T-helper 17 cell (primary cell): Measurements from ENCODE around the gene C1orf52. TPM values are rescaled to one million over a fixed set of nuclear protein-coding genes. Genes with fewer than 3 reads are reported as not detected.
"Not testable (repeated sequence)": the region's sequence is repeated elsewhere in the genome, so short reads cannot be mapped to it uniquely, and the experiment has no call there.

Experiments used
- ATAC-seq: fragments of 150-1000 bp; cut with Tn5 transposase; 2 replicates; pipeline ENCODE4 v1.10.0; 2021; ENCODE audit warnings: mild to moderate bottlenecking, moderate library complexity
- DNase-seq, 3 donors: peaks; one replicate each; pipeline versions ENCODE4 v3.0.0 to v3.0.0-alpha.2; 2020 to 2021
- H3K9me3 ChIP-seq: one replicate; pipeline ENCODE4 v1.7.0; 2013; ENCODE audit warnings: low read length, mild to moderate bottlenecking; ENCODE audit not compliant: control insufficient read depth, poor library complexity, severe bottlenecking
- H3K27ac Mint-ChIP-seq: one replicate; pipeline ENCODE4 v1.8.0; 2022; ENCODE audit warnings: mild to moderate bottlenecking, moderate library complexity, mixed read lengths
- H3K27me3 Mint-ChIP-seq: one replicate; pipeline ENCODE4 v1.8.0; 2022; ENCODE audit warnings: mixed read lengths
- H3K36me3 Mint-ChIP-seq: one replicate; pipeline ENCODE4 v1.8.0; 2022; ENCODE audit warnings: low read depth, mixed read lengths
- H3K4me1 Mint-ChIP-seq: one replicate; pipeline ENCODE4 v1.8.0; 2022; ENCODE audit warnings: mild to moderate bottlenecking, mixed read lengths
- H3K4me3 Mint-ChIP-seq: one replicate; pipeline ENCODE4 v1.8.0; 2022; ENCODE audit warnings: mild to moderate bottlenecking, moderate library complexity, mixed read lengths
- total RNA-seq, 4 donors: library from RNA in 2 of 4; stranded (reverse) in 2 of 4; gene quantifications; one replicate each; pipeline ENCODE4 v1.2.3 and lab custom pipeline; 2022 to 2026

Gene C1orf52
- total RNA-seq, 2 donors from 2014 or later: 51.5 to 51.7 TPM

DNA sequence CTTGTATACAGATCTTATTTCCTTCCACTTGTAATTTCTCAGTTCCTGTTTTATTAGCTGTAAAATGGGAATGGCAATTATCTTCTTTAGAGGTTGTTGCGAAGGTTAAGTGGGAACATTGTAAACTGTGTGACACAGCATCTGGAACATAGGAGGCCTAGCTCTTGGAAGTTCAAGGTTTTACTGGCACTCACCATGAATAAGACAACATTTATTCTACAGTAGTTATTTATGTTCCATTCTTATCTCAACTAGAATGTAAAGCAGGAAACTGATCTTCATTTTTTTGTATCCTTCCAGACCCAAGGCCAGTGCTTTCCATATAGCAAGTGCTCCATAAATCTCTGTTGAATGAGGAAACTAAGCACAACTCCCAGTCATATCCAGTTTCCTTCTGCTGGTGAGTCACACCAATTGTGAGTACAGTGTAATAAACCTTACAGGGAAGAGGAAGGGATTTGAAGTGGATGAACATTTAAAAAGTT, 15.5 kb upstream of the C1orf52 start:
- H3K9me3 ChIP-seq: no peaks in the 10 kb centered on the region
- peaks cover 4% of the 10 kb centered on the region for H3K36me3 Mint-ChIP-seq
- H3K4me1 Mint-ChIP-seq: peaks cover 54% of the 10 kb centered on the region
- H3K27ac Mint-ChIP-seq: peak overlapping the region; percentile 89
- DNase-seq: no peak
- H3K4me3 Mint-ChIP-seq: peak overlapping the region; percentile 94
- no peaks in the 10 kb centered on the region for H3K27me3 Mint-ChIP-seq
- ATAC-seq: no peak

DNA sequence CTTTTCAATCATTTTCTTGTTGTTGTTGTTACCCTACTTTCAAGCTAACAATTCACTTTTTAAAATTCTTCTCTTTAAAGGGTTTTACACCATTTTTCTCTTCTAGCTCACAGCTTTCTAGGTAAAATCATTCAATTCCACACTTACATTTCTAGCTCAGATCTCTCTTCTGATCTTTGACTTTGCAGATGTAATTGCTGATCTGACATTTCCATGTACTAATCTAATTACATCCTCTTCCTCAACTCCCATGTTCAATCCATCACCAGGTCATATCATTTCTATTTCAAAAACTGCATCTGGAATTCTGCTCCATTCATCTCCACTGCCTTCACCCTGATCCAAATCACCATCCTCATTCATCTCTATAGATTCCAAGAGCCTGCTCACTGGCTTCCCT, 13.9 kb upstream of the C1orf52 start:
- peak overlapping the region; percentile 82 for H3K27ac Mint-ChIP-seq
- H3K36me3 Mint-ChIP-seq: peaks cover 7% of the 10 kb centered on the region
- ATAC-seq (no peak), DNase-seq (no peak)
- H3K4me3 Mint-ChIP-seq: peak overlapping the region; percentile 53
- H3K9me3 ChIP-seq: no peaks in the 10 kb centered on the region
- H3K27me3 Mint-ChIP-seq: no peaks in the 10 kb centered on the region
- H3K4me1 Mint-ChIP-seq: peaks cover 50% of the 10 kb centered on the region

DNA sequence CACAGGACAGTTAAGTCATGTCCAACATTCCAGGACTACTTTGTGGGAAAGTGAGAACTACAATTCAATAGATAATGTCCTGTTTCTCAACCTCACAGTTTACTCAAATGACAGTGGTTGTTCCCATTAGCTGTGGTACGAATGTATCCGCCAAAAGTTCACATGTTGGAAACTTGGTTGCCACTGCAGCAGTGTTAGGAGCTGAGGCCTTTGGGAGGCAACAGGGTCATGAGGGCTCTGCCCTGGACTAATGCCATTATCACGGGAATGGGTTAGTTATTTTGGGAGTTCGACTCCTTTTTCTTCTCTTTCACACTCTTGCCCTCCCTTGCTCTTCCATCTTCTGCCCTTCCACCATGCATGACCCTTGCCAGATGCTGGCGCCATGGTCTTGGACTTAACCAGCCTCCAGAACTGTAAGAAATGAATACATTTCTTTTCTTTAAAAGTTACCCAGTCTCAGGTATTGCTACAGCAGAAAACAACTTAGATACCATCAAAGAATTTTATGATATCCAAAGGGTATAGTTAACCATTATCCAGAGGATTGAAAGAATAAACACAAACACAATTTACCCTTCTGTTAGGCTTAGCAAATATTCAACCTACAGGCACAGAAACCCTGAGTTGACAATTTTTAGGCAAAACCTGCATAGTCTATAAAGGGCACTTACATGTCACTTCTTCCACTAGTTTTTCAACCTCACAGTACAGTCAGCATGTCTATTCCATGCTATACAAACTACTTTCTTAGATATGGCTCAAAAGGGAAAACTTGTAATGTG, 9.5 kb upstream of the C1orf52 start:
- Mint-ChIP-seq H3K27me3 (no peaks in the 10 kb centered on the region), H3K4me3 (no peak overlapping the region), H3K36me3 (peaks cover 7% of the 10 kb centered on the region), H3K27ac (peak overlapping the region; percentile 24), H3K4me1 (peaks cover 34% of the 10 kb centered on the region)
- H3K9me3 ChIP-seq: no peaks in the 10 kb centered on the region
- no peak for ATAC-seq
- no peak for DNase-seq

GRCh38 chr1:85267313-85267712, 7.9 kb upstream of the C1orf52 start:
- H3K27ac Mint-ChIP-seq: no peak overlapping the region
- no peak for DNase-seq
- no peak overlapping the region for H3K4me3 Mint-ChIP-seq
- peaks cover 2% of the 10 kb centered on the region for H3K36me3 Mint-ChIP-seq
- no peaks in the 10 kb centered on the region for H3K9me3 ChIP-seq
- ATAC-seq: no peak
- H3K27me3 Mint-ChIP-seq: no peaks in the 10 kb centered on the region
- H3K4me1 Mint-ChIP-seq: peaks cover 20% of the 10 kb centered on the region

DNA sequence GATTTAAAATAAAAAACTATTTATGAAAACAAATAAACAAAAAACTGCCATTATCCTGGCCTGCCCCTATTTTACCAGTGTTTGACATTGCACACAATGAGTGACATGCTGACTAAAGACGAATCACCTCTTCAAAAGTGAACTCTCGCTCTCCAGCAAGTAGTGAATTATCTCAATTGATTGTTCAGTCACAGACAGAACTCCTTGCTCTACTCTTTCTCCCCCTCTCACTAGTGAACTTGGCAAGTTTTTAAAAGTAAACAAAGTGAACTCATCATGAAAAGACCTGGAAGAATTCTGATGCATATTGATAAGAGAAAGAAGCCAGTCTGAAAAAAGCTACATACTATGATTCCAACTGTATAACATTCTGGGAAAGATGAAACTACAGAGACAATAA, 4.7 kb upstream of the C1orf52 start:
- Mint-ChIP-seq H3K36me3 (peaks cover 2% of the 10 kb centered on the region), H3K4me1 (peaks cover 15% of the 10 kb centered on the region)
- ATAC-seq: no peak

GRCh38 chr1:85262985-85263384, 3.5 kb upstream of the C1orf52 start:
- peaks cover 3% of the 10 kb centered on the region for H3K36me3 Mint-ChIP-seq
- ATAC-seq (no peak), DNase-seq (no peak)
- no peaks in the 10 kb centered on the region for H3K9me3 ChIP-seq
- no peak overlapping the region for H3K4me3 Mint-ChIP-seq
- no peaks in the 10 kb centered on the region for H3K27me3 Mint-ChIP-seq
- H3K4me1 Mint-ChIP-seq: peaks cover 19% of the 10 kb centered on the region
- peak overlapping the region; percentile 59 for H3K27ac Mint-ChIP-seq

More for the DNA sequence above, 4.7 kb upstream of the C1orf52 start:
- DNase-seq: no peak
- Mint-ChIP-seq H3K4me3 (no peak overlapping the region), H3K27ac (peak overlapping the region; percentile 41), H3K27me3 (no peaks in the 10 kb centered on the region)
- no peaks in the 10 kb centered on the region for H3K9me3 ChIP-seq

DNA sequence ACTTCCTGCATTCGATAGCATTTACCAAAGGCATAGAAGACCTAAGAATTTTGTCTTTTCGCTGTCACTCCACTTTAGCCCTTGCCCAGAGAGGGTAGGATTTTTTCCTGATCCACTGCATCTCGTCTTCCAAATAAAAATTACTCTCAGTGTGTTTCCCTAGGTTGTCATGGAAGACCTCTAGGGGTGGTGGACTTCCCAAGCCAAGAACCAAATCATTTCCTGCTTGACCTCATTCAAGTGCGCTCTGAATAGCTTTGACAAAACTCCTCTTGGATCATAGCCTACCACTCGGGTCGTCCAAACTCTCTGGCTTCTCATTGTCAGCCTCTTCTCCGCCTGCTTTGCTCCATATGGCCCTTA, 431 bp upstream of the C1orf52 start:
- Mint-ChIP-seq H3K4me3 (peak overlapping the region; percentile 95), H3K27ac (peak overlapping the region; percentile 93), H3K27me3 (no peaks in the 10 kb centered on the region), H3K36me3 (peaks cover 8% of the 10 kb centered on the region), H3K4me1 (peaks cover 27% of the 10 kb centered on the region)
- DNase-seq: no peak
- no peaks in the 10 kb centered on the region for H3K9me3 ChIP-seq
- ATAC-seq: no peak

- DNase-seq (no peak), ATAC-seq (no peak)
- peak overlapping the region; percentile 95 for H3K4me3 Mint-ChIP-seq
- H3K9me3 ChIP-seq: no peaks in the 10 kb centered on the region
- peak overlapping the region; percentile 93 for H3K27ac Mint-ChIP-seq
- no peaks in the 10 kb centered on the region for H3K27me3 Mint-ChIP-seq
- H3K36me3 Mint-ChIP-seq: peaks cover 8% of the 10 kb centered on the region
- peaks cover 26% of the 10 kb centered on the region for H3K4me1 Mint-ChIP-seq
Measured at GRCh38 chr1:85258536-85259117, 835 bp downstream of the C1orf52 start.

- not testable (repeated sequence) for H3K27ac Mint-ChIP-seq
Measured at GRCh38 chr1:85249042-85249441, 10.4 kb downstream of the C1orf52 start.

GRCh38 chr1:85245891-85246290, 13.6 kb downstream of the C1orf52 start:
- DNase-seq (no peak), ATAC-seq (no peak)
- peaks cover 6% of the 10 kb centered on the region for H3K36me3 Mint-ChIP-seq
- no peak overlapping the region for H3K4me3 Mint-ChIP-seq
- no peaks in the 10 kb centered on the region for H3K27me3 Mint-ChIP-seq
- peaks cover 6% of the 10 kb centered on the region for H3K4me1 Mint-ChIP-seq
- no peak overlapping the region for H3K27ac Mint-ChIP-seq
- no peaks in the 10 kb centered on the region for H3K9me3 ChIP-seq

More at GRCh38 chr1:85249042-85249441, 10.4 kb downstream of the C1orf52 start:
- H3K36me3 Mint-ChIP-seq, H3K4me1 Mint-ChIP-seq, H3K27me3 Mint-ChIP-seq, H3K9me3 ChIP-seq, DNase-seq, H3K4me3 Mint-ChIP-seq, ATAC-seq: not testable (repeated sequence)

DNA sequence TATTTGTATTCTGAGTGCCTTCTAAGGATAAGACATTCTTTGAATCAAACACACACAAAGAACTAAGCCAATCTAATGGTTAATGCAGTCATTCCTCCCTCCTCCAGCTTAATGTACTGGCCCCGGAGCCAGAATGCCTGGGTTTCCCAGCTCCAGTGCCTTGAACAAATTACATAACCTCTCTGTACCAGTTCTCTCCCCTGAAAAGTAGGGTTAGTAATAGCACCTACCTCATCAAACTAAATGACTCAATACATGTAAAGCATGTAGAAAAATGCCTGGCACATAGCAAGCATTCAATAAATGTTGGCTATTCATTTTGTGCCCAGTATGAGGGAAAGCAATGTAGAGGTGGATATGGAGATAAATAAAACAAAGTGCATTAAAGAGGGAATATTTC, 14.0 kb downstream of the C1orf52 start:
- no peaks in the 10 kb centered on the region for H3K9me3 ChIP-seq
- no peak for ATAC-seq
- Mint-ChIP-seq H3K36me3 (peaks cover 4% of the 10 kb centered on the region), H3K4me1 (peaks cover 8% of the 10 kb centered on the region), H3K27me3 (no peaks in the 10 kb centered on the region), H3K4me3 (no peak overlapping the region), H3K27ac (no peak overlapping the region)
- no peak for DNase-seq

- no peaks in the 10 kb centered on the region for H3K27me3 Mint-ChIP-seq
- ATAC-seq: no peak
- DNase-seq: no peak
- H3K4me3 Mint-ChIP-seq: no peak overlapping the region
- no peak overlapping the region for H3K27ac Mint-ChIP-seq
- H3K9me3 ChIP-seq: no peaks in the 10 kb centered on the region
- no peaks in the 10 kb centered on the region for H3K36me3 Mint-ChIP-seq
- peaks cover 8% of the 10 kb centered on the region for H3K4me1 Mint-ChIP-seq
Measured at GRCh38 chr1:85244271-85245061, 15.0 kb downstream of the C1orf52 start.

GRCh38 chr1:85243372-85243771, 16.1 kb downstream of the C1orf52 start:
- no peaks in the 10 kb centered on the region for H3K9me3 ChIP-seq
- ATAC-seq (no peak), DNase-seq (no peak)
- Mint-ChIP-seq H3K36me3 (no peaks in the 10 kb centered on the region), H3K4me3 (no peak overlapping the region), H3K4me1 (peaks cover 8% of the 10 kb centered on the region), H3K27me3 (no peaks in the 10 kb centered on the region), H3K27ac (no peak overlapping the region)
